HG03139 (cell line): ENCODE data around the gene ZNF354C.
"Not testable (repeated sequence)": the region's sequence is repeated elsewhere in the genome, so short reads cannot be mapped to it uniquely, and the experiment has no call there.

Experiments
- ATAC-seq: cut with Tn5 transposase; IDR thresholded peaks from one replicate; pipeline ENCODE4 v1.9.1; 2021; ENCODE audit not compliant: unreplicated experiment

Gene ZNF354C

GRCh38 chr5:179060116-179061008 is at the start of gene ZNF354C:
Gene ZNF354C (plus strand): TSS chr5:179060373. CDS start chr5:179062069, 1,696 bp downstream.
- peak; percentile 91 for ATAC-seq

GRCh38 chr5:179023528-179024189 is 36.5 kb upstream of the ZNF354C start, which contains the start of gene ZNF879:
Gene ZNF879 (plus strand): TSS chr5:179023804. CDS start chr5:179025005, 1,201 bp downstream.
- ATAC-seq = peak; percentile 92

- no peak for ATAC-seq
Measured at GRCh38 chr5:179033004-179033580, 27.1 kb upstream of the ZNF354C start.

- no peak for ATAC-seq
Measured at GRCh38 chr5:179044765-179045164, 15.4 kb upstream of the ZNF354C start.

GRCh38 chr5:179051784-179052183 is 8.4 kb upstream of the ZNF354C start:
- ATAC-seq = no peak

- no peak for ATAC-seq
Measured at GRCh38 chr5:179054036-179054785, 6.0 kb upstream of the ZNF354C start.

- no peak for ATAC-seq
Measured at GRCh38 chr5:179054876-179055275, 5.3 kb upstream of the ZNF354C start.

- ATAC-seq = no peak
Measured at GRCh38 chr5:179055436-179055835, 4.7 kb upstream of the ZNF354C start.

GRCh38 chr5:179055841-179056240 is 4.3 kb upstream of the ZNF354C start:
- ATAC-seq = no peak

- no peak for ATAC-seq
Measured at GRCh38 chr5:179061025-179061424, 852 bp downstream of the ZNF354C start.

GRCh38 chr5:179065703-179066102 is 5.5 kb downstream of the ZNF354C start:
- no peak for ATAC-seq

- ATAC-seq = no peak
Measured at GRCh38 chr5:179079165-179079987, 19.2 kb downstream of the ZNF354C start.

- no peak for ATAC-seq
Measured at GRCh38 chr5:179080724-179081123, 20.6 kb downstream of the ZNF354C start.

- no peak for ATAC-seq
Measured at GRCh38 chr5:179089502-179089901, 29.3 kb downstream of the ZNF354C start.

GRCh38 chr5:179101282-179101681 is 41.1 kb downstream of the ZNF354C start:
- not testable (repeated sequence) for ATAC-seq

GRCh38 chr5:179110528-179110927 is 50.4 kb downstream of the ZNF354C start:
- no peak for ATAC-seq

GRCh38 chr5:179111267-179112207 is 51.4 kb downstream of the ZNF354C start:
- no peak for ATAC-seq

- no peak for ATAC-seq
Measured at GRCh38 chr5:179112469-179113142, 52.4 kb downstream of the ZNF354C start.
